SK-MEL-5 (cell line): ENCODE results near the gene MLLT3. TPM values are rescaled to one million over a fixed set of nuclear protein-coding genes. Genes with fewer than 3 reads are reported as not detected.
A peak's percentile ranks its signal among the peaks of the same experiment; 100 is the strongest.

Experiments used
- DNase-seq: peaks from one replicate; pipeline ENCODE4 v3.0.0-alpha.2; 2016; ENCODE audit warnings: low read depth, low spot score
- in situ Hi-C: cut with HindIII; loops from 2 replicates; pipeline ENCODE4 v1.10.0; 2016; ENCODE audit warnings: low sequenced_read_pairs, high pct_unique_total_duplicates, low pct_unique_long_range_greater_than_20kb
- total RNA-seq: library from RNA; depleted of rRNA; stranded (reverse); fragments of >200 nt; shearing (Covaris generic); gene quantifications from 2 replicates; pipeline ENCODE4 v1.2.3, GENCODE V29; 2014

Gene MLLT3
- total RNA-seq, 1 experiment from 2014 or later: 24.2 TPM

GRCh38 chr9:20636888-20637440, 14.7 kb upstream of the MLLT3 start:
- DNase-seq: no peak
- in situ Hi-C loops: no loop called here

DNA sequence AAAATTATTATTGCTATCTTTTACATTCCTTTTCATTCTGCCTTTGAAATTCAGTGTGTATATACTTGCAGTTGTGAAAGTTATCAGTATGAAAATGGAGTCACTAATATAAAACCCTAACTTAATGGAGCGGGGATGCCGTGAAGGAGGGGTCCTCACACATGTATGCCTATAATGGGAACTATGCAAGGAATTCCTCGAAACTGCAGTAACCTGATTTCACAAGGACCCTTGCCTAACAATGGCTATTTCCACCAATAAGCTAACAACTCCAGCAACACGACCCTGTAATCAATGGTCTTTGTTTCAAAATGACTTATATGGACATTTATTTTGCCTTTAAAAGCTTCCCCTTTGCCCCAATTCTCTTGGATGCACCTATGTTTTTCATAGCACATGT, 12.6 kb upstream of the MLLT3 start:
- in situ Hi-C loops: no loop called here

GRCh38 chr9:20632705-20633104, 10.4 kb upstream of the MLLT3 start:
- DNase-seq: no peak
- in situ Hi-C loops: no loop called here

More for the DNA sequence above, 12.6 kb upstream of the MLLT3 start:
- no peak for DNase-seq

GRCh38 chr9:20630241-20630943, 8.1 kb upstream of the MLLT3 start:
- DNase-seq: no peak
- in situ Hi-C loops: no loop called here

GRCh38 chr9:20625003-20625349, 2.7 kb upstream of the MLLT3 start:
- in situ Hi-C loops: no loop called here
- DNase-seq: no peak

DNA sequence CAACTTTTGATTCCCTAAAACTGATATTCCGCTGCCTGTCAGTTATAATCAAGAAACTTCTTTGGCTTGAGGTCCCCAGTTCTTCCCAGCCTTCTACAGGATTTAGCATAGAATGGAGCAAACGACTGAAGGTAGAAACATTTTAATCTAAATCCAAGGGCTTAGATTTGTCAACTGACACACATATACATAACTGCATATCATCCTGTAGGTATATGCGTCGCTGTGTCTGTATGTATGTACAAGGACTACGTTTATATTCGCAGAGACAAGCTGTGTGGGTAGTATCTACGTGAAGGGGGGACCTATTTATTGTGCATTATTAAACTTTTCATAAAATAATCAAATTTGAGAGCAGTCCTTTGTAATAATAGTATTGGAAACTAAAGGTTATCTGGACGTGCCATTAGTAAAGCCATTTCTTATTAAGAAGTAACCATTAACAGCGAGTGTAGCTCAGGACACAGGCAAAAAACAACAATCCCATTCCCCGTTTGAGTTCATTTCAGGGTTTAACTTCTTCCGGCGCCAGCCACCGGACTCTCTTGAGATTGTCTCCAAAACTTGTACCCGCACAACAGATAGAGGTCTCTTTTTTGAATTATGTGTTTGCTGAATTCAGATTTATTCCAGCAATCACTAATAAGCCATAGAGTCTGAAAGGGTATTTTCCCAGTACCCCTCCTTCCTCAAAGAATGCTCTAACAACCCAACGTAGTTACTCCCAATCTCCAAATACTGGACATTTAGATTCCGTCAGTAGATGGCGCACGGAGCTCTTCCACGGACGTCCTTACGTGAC, 2.1 kb upstream of the MLLT3 start:
- peak; percentile 80 for DNase-seq
- in situ Hi-C loops: no loop called here

DNA sequence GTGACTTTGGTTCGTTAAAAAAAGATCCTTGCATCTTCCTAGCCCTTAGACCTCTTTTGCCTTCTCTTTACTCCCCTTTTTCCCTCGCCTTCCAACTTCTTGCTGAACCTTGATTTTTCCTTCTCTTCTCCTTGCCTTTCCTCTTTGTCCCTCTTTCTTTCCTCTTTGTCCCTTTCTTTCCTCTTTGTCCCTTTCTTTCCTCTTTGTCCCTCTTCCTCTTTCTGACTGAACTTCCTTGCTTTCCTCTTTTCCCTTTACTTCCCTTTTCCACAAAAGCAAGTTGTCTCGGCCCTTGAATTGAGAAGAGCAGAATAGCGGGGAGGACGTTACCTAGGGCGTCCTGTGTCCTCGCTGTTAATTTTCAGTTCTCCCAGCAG, 1.4 kb upstream of the MLLT3 start:
- in situ Hi-C loops: no loop called here

GRCh38 chr9:20623021-20623747, 885 bp upstream of the MLLT3 start:
- in situ Hi-C loops: no loop called here
- DNase-seq: no peak

More for the DNA sequence above, 1.4 kb upstream of the MLLT3 start:
- no peak for DNase-seq

DNA sequence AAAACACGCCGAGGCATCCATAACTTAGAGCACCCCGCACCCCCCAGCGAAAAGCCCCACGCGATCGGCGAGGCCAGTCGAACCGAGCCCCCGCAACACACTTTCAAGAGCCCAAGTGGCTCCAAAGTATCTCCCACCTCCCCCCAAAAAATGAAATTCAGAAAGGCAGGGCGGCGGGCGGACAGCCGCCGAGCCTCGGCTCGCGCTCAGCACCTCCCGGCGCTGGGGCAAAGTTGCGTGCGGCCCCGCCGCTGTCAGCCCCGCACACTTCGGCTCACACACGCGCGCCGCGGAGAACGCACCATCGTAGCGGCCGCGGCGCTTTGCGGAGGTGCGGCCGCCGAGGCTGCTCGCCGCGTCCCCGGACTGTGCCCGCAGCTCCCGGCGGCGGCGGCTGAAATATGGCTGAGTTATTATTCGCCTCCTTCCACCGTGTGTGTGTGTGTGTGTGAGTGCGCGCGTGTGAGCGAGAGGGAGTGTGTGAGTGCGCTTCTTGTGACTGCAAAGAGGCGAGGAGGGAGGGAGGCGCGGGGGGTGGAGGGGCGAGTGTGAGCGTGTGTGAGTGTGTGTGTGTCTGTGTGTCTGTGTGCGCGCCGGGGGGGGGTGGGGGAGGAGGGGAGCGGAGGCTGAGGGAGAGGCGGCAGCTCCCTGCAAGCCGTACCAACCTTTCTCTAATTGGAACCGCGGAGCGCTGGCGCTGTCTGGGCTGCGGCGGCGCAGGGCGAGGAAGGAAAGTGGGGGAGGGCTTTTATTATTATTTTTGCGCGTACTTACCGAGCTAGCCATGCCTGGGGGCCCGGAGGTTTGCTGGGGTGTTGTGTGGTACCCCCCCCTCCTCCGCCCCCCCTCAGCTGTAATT, 599 bp downstream of the MLLT3 start:
- in situ Hi-C loops: no loop called here
- DNase-seq: peak; percentile 54

DNA sequence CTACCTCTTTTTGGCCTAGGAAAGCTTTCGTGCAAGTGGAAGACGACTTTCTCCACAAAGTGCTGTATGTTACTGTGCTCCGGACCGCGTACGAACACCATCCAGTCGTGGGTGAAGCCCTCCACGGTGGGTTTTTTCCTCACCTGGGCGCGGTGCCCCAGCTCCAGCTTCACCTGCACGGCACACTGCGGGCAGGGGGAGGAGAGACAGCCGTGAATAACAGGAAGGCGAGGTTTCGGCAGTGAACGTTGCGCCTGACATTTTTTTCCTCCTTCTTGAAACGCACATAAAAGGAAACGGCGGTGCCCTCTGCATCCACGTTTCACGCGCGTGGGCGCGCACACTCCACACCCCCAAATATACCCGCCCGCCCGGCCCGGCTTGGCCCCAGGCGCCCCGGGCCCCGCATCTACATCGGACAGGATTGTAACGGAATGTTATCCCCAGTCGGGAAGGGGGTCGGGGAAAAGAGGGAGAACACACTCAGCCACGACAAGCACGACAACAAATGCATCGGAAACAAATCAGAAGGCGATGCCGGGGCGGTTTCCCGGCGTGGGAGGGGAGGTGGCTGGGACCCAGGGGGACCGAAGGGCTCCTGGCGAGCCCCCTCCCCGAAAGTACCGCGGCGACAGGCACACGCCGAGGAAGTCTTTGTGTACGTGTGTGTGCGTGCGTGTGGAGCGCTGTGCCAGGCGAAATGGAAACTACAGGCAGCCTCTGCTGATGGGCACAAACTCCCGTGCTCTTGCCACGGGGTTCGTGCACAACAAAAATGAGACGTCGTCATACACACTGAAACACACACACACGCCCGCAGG, 1.4 kb downstream of the MLLT3 start:
- no peak for DNase-seq
- in situ Hi-C loops: no loop called here

DNA sequence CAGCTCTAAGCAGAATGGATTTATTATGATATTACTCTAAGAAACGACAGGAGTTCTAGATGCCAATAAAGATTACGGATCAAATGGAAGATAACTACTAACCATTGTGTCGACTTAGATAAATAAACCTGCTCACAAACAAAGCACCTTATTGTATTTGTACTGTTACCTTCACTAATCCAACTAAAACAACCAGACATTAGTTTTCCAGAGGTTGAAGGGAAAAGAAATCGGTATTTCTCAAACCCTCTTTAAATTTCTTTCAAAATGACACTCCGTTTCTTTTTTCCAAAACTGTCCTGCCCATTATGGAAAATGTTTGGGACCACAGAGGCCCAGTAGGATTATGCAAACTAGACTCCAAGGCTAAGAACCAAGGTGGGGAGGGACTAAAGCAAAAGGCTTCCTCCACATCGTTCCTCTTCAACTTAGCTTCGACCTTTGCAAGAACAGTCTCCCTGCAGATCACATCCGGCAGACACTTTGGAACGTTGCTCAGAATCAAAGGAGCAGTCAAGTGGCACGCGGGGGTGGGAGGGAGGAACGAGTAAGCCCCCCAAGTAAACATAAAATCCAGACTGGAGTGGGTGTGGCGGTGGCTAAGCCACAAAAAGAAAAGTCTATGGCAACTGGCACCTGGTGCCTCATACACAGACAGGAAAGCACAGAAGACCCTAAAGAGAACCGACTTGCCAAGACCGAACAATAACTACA, 2.7 kb downstream of the MLLT3 start:
- in situ Hi-C loops: no loop called here
- no peak for DNase-seq

GRCh38 chr9:20618361-20618802, 3.9 kb downstream of the MLLT3 start:
- DNase-seq: peak; percentile 74
- in situ Hi-C loops: no loop called here

DNA sequence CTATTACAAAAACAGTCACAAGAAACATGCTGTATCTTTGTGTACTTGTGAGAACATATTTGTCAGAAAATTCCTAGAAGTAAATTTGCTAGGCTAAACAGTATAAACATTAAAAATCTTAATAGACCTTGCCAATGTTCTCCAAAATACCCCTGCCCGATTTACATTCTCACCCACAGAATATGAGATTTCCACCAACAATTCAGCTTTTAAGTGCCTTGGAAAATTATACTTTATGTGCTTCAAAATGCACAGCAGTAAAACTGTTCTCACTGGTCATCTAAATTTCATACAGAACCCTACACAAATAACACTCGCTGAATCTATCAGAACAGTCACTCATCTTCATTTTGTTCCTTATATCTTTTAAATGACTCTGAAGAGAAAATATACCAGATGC, 5.5 kb downstream of the MLLT3 start:
- in situ Hi-C loops: no loop called here
- DNase-seq: no peak

GRCh38 chr9:20614602-20615216, 7.6 kb downstream of the MLLT3 start:
- no peak for DNase-seq
- in situ Hi-C loops: no loop called here

GRCh38 chr9:20611691-20612287, 10.5 kb downstream of the MLLT3 start:
- in situ Hi-C loops: no loop called here
- peak; percentile 31 for DNase-seq
